ENCODE measurements around the gene SLC38A1.
A peak's percentile ranks its signal among the peaks of the same experiment; 100 is the strongest.
"Not testable (repeated sequence)": the region's sequence is repeated elsewhere in the genome, so short reads cannot be mapped to it uniquely, and the experiment has no call there.

The SLC38A1 gene

GRCh38 chr12:46162549-46163076, 106.2 kb downstream of the SLC38A1 start:
- not testable (repeated sequence) for DNase-seq

- no peak for DNase-seq
Measured at GRCh38 chr12:46160981-46161690, 107.7 kb downstream of the SLC38A1 start.

- DNase-seq: peak; percentile 87
Measured at GRCh38 chr12:46160101-46160980, 108.5 kb downstream of the SLC38A1 start.

GRCh38 chr12:46159309-46159901, 109.4 kb downstream of the SLC38A1 start:
- no peak for DNase-seq

- DNase-seq: no peak
Measured at GRCh38 chr12:46158501-46158900, 110.3 kb downstream of the SLC38A1 start.

- no peak for DNase-seq
Measured at GRCh38 chr12:46154221-46154985, 114.4 kb downstream of the SLC38A1 start.

- DNase-seq: peak; percentile 49
Measured at GRCh38 chr12:46153268-46153872, 115.5 kb downstream of the SLC38A1 start.

GRCh38 chr12:46152456-46152855, 116.4 kb downstream of the SLC38A1 start:
- peak; percentile 52 for DNase-seq

- DNase-seq: no peak
Measured at GRCh38 chr12:46150735-46151134, 118.1 kb downstream of the SLC38A1 start.

GRCh38 chr12:46149905-46150304, 118.9 kb downstream of the SLC38A1 start:
- DNase-seq: no peak

GRCh38 chr12:46149079-46149464, 119.8 kb downstream of the SLC38A1 start:
- DNase-seq: no peak

- DNase-seq: peak; percentile 35
Measured at GRCh38 chr12:46148327-46149078, 120.3 kb downstream of the SLC38A1 start.

GRCh38 chr12:46147144-46147543, 121.7 kb downstream of the SLC38A1 start:
- DNase-seq: no peak

- DNase-seq: no peak
Measured at GRCh38 chr12:46145881-46146280, 123.0 kb downstream of the SLC38A1 start.

- DNase-seq: no peak
Measured at GRCh38 chr12:46144433-46144832, 124.4 kb downstream of the SLC38A1 start.

GRCh38 chr12:46136249-46136648, 132.6 kb downstream of the SLC38A1 start:
- DNase-seq: peak; percentile 54

- DNase-seq: no peak
Measured at GRCh38 chr12:46135750-46136149, 133.1 kb downstream of the SLC38A1 start.

GRCh38 chr12:46134852-46135251, 134.0 kb downstream of the SLC38A1 start:
- no peak for DNase-seq

- DNase-seq: no peak
Measured at GRCh38 chr12:46134205-46134811, 134.5 kb downstream of the SLC38A1 start.

GRCh38 chr12:46133751-46134150, 135.1 kb downstream of the SLC38A1 start:
- no peak for DNase-seq

Measured in eye (tissue), 1 donor.